HG03108 (cell line): Measurements from ENCODE around the gene LRCH3.
"Not testable (repeated sequence)": the region's sequence is repeated elsewhere in the genome, so short reads cannot be mapped to it uniquely, and the experiment has no call there.

Experiments used
- ATAC-seq: cut with Tn5 transposase; IDR thresholded peaks from one replicate; pipeline ENCODE4 v1.9.1; 2021; ENCODE audit warnings: moderate library complexity; ENCODE audit not compliant: unreplicated experiment

LRCH3 gene

GRCh38 chr3:197881970-197882338 is 90.9 kb downstream of the LRCH3 start:
- no peak for ATAC-seq

- ATAC-seq, result no peak
These were observed 91.5 kb downstream of the LRCH3 start for GRCh38 chr3:197882586-197882985.

GRCh38 chr3:197883541-197883940 is 92.5 kb downstream of the LRCH3 start:
- no peak for ATAC-seq

DNA sequence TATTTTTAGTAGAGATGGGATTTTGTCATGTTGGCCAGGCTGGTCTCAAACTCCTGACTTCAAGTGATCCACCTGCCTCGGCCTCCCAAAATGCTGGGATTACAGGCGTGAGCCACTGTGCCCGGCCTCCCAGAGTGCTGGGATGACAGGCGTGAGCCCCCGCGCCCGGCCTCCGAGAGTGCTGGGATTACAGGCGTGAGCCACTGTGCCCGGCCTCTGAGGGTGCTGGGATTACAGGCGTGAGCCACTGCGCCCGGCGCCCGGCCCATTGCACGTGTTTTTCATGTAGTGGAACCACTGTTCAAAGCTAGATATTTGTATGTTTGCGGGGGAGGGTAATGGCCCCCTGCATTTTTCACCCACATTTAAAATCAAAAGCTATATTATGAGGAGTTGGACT is 93.3 kb downstream of the LRCH3 start:
- not testable (repeated sequence) for ATAC-seq

GRCh38 chr3:197886052-197886451 is 95.0 kb downstream of the LRCH3 start:
- ATAC-seq, result not testable (repeated sequence)

GRCh38 chr3:197887430-197888053 is 96.5 kb downstream of the LRCH3 start:
- not testable (repeated sequence) for ATAC-seq

DNA sequence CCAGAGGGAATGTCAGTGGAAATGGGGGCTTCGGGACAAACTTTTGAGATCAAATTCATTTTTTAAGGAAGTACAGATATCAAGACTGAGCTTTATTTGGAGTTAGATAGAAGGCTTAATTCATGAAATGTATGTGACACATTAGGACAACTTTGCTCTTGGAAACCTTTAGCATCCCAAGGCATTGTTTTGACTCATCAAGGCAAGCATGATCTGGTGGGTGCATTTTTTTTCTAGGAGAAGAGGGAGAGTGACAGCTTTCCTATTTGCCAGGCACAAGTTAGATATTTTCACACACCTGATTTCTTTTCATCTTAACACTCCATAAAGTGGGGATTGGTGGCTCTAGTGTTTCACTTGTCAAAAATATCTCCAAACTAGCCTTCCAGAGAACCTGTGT is 97.5 kb downstream of the LRCH3 start:
- no peak for ATAC-seq

GRCh38 chr3:197889204-197889930 is 98.3 kb downstream of the LRCH3 start:
- ATAC-seq, result no peak

DNA sequence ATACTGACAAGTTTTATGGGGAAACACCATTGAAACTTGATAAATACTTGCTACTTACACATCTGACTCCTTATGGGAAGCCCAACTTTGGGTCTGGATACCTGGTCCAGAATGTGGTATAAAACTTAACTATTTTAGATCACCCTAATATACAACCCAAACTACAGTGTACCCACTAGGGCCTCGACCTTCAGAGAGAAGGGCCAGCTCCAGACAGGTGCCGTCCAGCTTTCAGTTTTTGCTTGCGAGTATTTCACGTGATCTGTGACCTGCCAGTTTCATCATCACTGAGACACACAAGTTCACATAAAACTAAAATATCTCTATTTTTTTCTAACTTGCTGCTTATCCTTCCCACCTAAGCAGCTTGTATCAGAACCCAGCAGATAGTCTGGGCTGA is 99.6 kb downstream of the LRCH3 start:
- no peak for ATAC-seq

- no peak for ATAC-seq
These were observed 101.1 kb downstream of the LRCH3 start for GRCh38 chr3:197892162-197892561.

DNA sequence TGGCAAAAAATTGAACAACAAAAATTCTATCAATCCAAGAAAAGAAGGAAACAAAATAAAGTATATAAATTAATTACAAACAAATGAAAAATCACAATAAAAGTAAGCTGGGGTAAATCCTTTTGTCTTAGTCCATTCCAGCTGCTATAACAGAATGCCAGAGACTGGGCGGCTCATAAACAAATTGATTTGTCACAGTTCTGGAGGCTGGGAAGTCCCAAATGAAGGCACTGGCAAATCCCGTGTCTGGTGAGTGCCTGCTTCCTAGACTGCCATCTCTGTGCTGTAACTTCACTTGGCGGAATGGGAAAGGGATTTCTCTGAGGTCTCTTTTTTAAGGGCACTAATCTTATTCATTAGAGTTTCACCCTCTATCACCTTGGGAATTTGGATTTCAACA is 105.4 kb downstream of the LRCH3 start:
- ATAC-seq, result no peak

DNA sequence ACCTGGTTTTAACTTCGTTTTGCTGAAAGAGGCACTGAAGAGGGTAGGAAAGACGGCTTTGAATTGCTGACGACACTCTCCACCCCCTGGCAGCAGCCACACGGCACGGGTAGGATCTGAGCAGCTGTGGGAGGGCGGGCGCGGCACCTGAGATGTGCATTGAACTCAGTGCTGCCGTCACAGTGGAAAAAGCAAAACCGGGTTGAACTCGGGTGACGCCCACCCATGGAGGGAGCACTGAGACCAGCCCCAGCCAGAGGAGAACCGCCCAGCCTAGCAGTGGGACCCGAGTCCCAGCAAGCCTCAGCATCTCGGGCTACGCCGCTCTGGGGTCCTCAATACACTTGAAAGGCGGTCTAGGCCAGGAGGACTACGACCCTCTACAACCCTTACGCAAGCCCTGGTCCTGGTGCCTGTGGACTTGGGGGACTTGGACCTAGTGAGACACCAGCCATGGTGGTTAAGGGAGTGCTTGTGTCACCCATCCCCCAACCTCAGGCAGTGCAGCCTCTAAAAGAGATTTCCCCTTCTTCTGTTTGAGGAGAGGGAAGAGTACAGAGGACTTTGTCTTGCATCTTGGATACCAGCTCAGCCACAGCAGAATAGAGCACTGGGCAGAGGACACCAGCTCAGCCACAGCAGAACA is 108.9 kb downstream of the LRCH3 start:
- ATAC-seq, result no peak

- ATAC-seq, result no peak
These were observed 110.6 kb downstream of the LRCH3 start for GRCh38 chr3:197901626-197902025.

DNA sequence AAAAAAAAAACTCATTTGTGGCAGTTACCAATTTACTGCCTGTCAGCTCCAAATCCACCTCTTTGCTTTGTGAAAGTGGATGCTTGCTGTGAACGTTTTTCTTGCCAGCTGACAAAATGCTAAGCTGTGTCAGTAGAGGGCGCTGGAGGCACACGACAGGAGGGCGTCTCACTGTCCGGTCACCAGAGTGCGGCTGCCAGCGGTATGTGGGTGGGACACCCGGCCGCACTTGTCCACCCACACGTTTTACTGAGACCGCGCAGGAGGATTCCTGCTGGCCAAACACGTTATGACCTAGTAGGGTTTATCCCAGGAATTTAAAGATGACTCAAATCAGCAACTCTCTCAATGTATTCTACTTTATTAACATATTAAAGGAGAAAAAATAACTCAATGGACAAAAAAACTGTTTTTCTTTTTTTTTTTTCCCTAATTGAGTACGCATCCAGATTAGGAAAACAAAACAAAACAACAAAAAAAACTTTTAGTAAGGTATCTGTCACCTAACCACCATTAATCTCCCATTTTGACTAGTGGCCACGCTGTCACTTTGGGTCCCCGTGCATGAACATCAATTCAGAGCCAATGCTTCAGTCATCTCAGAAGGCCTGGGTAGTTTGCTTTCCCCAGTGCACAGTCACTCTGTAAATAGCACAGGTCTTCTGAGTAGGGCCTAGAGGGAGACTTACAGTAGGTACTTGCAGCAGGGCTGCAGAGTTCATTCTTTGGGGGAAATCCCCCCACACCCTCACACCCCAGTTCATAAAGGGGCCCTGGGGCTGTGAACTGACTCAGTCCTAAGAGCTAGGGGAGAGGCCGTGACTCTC is 115.2 kb downstream of the LRCH3 start:
- peak; percentile 61 for ATAC-seq

GRCh38 chr3:197906850-197907187 is 115.8 kb downstream of the LRCH3 start:
- ATAC-seq, result no peak

DNA sequence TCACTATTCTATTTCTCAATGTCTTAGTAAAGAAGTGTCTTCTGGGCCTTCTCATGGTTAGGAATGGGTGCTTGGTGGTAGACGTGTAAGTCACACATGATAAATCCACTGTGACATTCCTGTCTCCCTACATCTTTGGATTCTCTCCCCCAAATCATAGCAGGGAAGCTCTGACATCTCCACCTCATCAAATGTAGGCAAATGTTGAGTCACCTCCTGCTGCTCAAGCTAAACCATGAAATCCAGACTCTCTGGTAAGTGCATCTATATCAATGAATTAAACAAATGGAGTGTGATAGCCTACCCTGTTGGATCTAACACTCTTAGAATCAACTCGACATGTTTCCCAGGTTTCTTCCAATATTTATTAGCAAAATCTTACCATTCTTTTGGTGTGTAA is 116.1 kb downstream of the LRCH3 start:
- no peak for ATAC-seq

GRCh38 chr3:197908550-197908949 is 117.5 kb downstream of the LRCH3 start:
- not testable (repeated sequence) for ATAC-seq

DNA sequence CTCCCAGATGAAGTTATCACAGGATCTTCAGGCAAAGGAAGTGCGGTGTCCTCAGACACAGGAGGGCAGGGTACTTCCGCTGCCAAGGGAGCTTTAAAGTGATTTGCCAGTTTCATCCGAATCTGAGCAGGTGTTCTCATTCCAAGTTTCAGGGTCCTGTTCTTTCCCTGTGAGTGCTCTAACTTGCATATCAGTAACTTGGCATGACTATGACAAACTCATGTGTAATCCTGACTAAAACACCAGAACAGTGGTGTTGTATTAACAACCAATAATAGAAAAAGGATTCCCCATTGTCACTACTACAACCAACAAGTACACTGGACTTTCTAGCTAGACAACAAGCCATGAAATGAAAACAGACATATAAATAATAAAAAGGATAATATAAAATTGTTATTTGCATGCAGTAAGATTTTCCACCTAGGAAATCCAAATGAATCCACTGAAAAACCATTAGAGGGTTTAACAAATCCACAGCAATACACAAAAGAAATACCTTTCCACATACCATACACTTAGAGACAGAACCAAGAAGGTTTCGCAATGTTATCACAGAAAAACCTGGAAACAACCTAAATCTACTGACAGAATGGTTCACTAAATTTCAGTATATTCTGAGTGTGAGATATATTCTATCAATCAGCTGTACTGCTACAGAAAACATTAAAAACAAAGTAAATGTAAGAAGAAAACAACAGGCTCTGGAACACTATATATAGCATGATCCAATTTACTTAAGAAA is 118.1 kb downstream of the LRCH3 start:
- no peak for ATAC-seq

GRCh38 chr3:197912741-197913476 is 121.9 kb downstream of the LRCH3 start:
- ATAC-seq, result no peak
